GM19438 (cell line): Measurements from ENCODE around the gene GABBR2.
"Not testable (repeated sequence)": the region's sequence is repeated elsewhere in the genome, so short reads cannot be mapped to it uniquely, and the experiment has no call there.

ENCODE experiments used
- ATAC-seq: cut with Tn5 transposase; IDR thresholded peaks from one replicate; pipeline ENCODE4 v1.9.1; 2021; ENCODE audit warnings: low read depth; ENCODE audit not compliant: unreplicated experiment

Gene GABBR2

DNA sequence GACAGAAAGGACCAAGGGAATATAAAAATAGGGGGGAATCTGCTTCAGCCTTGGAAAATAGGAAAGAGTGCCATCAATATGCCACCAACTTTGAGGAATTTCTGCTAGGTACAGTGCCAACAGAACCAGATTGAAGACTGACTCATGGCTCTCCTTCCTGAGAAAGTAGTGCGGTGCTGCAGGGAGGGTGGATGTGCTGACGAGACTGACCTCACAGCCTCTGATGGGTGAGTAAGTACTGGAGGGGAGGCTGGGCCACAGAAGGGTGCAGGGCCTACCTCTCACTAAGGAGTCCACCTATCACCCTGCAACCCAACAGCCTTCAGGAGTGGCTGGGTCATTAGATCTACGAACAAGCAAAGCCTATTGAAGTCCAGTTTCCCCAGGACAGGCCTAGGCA is 187.6 kb downstream of the GABBR2 start:
- ATAC-seq, result no peak

DNA sequence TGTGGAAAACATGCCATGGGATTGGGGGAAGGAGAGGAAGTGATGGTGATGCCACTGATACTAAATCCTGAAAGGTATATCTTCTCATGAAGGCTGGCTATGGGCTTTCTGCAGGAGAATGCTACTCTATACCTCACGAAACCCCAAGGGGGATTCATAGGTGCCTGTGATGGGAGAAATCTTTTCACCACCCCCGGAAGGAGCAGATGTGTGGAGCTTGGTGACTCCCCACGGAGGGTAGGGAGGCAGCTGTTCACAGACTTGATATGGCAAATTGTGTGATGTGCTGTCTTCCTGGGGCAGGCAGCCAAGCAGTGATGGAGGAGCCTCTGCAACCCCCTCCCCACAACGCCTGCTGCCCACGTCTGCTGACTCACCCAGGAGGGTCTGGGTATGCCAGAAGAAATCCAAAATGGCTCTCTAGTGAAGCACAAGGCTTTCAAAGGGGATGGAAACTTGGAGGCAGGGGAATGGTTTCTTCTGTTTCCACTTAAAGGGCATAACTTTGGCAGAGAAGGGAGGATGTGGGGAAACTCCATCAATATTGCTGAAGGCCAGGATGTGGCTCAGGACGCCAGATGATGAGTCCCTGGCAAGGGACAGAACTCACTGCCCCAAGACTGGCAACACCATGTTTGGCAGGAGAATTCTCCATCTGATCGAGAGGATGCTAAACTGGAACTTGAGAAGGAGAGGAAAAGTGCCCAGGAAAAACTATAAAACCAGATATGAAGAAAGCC is 188.3 kb downstream of the GABBR2 start:
- no peak for ATAC-seq

GRCh38 chr9:98519641-98520040 is 189.1 kb downstream of the GABBR2 start:
- no peak for ATAC-seq

DNA sequence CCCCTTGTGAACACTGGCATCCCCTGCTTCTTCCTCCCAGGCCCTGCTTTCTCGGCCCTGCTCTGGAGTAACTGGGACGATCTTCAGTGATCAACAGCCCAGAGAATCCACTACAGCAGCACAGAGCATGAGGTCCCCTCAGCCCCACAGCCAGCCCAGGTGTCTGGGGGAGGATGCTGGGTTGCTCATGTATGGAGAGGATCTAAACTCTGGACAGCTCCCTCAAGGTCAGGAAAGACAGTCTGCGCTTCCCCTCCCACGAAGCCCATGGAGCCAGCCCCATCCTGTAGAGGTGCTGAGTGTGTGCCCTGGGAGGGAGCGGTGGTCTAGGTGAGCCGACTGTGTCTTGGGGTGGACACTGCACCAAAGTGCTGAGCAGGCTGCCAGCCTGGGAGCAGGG is 190.2 kb downstream of the GABBR2 start:
- ATAC-seq, result no peak

GRCh38 chr9:98517761-98518160 is 191.0 kb downstream of the GABBR2 start:
- ATAC-seq, result no peak

DNA sequence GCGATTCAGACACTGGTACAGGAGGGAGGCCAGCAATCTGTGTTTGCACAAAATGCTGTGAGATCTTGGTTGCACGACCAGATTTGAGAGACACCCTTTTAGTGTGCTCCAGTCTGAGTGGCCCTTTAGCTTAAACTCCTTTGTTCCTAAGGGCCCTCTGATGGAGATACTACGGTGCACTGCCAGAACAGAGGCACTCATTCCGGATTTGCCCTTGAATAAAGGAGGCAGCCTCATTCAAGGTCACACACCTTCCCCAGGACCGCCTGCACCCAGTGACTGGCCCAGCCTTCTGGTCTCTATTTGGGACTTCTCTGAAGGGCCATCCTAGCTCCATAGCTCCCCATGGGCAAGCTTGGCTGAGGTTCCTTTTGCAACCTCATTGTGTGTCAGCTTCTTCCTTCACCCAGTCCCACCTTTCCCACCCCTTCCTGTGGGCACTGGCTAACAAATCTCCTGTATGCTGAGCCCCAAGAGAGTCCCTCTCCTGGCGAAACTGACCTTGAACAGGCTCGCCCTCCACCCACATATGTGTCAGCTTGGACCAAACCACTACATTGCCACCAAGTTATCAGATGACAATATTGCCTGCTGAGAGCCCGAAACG is 191.7 kb downstream of the GABBR2 start:
- ATAC-seq, result no peak

DNA sequence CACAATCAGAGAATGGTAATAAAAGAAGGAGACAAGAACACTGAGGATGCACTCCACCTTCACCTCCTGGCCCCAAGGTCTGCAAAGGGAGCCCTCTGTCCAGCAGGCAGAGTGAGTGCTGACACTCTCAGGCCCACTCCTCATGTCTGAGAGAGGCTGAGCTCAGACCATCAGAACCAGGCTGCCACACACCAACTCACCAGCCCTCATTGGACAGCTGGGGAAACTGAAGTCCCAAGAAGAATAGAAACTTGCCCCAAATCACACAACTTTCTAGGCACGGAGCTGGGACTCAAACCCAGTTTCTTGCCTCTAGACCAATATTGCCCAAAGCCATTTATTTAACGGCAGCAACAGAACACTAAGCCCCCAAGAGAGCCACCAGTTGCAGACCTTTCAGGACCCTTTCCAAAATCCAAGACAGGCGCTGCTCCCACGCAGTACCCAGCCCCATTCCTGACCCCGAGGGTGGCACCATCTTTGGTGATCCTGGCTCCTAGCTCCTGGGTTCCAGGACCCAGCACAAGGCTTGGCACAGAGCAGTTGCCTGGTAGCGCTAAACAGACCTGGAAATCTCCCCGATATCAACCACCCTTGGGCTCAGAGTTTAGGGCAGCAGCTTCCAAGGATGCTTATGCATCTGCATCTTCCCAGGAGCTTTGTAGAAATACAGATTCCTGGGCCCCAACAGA is 192.4 kb downstream of the GABBR2 start:
- no peak for ATAC-seq

GRCh38 chr9:98515506-98516204 is 193.1 kb downstream of the GABBR2 start:
- ATAC-seq, result no peak

- ATAC-seq, result no peak
Observed at GRCh38 chr9:98514841-98515240, 193.9 kb downstream of the GABBR2 start.

GRCh38 chr9:98508217-98508919 is 200.4 kb downstream of the GABBR2 start:
- ATAC-seq, result not testable (repeated sequence)

DNA sequence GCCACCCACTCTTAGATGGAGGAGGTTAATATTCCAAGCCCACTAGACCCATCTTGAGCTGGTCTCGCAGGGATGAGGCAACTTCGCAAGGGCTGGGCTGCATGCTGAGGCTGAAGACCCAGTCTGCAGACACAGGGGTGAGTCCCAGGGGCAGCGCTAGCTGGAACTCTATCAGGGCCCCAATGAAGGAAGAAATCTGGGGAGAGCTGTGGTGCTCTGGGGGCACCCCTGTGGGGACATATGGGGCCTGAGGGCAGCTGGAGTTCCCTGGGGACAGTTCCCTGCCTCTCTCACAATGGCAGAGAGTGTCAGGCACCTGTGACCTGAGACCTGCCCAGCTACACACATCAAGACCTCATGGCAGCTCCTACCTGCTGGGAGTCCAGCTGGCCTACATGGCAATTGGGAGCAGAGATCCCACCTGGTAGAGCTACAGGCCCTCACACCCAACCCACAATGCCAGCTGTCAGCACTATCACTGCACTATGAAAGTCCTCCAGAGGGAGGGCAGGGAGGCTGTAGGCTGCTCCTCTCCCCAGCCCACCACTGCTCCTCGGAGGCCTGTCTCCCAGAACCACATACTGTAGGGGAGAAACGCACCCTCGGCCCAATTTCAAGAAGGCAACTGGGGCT is 202.2 kb downstream of the GABBR2 start:
- ATAC-seq, result no peak

DNA sequence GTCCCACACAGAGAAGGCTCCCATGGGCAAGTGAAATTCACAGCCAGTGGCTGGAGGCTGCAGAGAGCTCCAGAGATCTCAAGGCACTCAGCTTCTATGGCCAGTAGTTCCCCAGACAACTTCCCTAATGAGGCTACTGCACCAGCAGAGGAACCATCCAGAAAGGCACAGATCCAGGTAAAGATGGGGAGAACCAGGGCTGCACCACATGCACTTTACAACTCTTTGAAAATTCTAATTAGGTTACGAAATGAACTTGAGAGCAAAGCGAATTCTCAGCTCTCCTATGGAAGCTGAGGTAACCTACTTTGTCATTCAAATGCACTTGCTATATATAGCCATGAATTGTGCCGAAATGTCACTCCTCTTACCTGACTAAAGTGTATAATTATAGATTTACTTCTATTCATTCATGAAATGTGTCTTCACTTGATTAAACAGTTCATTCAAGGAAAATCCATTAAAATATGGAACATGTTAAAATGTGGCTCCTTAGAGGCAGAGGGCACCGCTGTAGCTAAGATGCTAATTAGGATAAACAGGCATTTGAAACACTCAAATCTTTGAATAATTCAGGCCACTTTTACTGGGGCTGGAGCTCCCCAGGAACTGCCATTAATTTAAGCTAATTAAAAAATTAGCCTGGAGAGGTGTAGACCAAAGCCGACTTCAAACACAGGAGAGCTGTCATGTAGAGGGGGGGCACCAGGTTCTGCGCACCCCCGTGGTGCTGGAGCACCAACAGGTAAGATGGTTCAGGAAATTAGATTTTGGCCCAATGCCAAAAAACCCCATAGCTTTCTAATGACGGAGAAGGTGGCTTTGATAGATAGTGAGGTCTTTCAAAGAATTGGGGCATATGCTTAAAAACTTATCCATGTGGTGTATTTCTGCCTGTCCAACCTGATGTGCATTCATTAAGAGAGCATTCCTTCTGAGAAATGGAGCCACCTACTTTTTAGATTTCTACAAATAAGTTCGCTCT is 204.1 kb downstream of the GABBR2 start:
- ATAC-seq, result no peak

- no peak for ATAC-seq
Observed at GRCh38 chr9:98503867-98504266, 204.9 kb downstream of the GABBR2 start.

- no peak for ATAC-seq
Observed at GRCh38 chr9:98502976-98503325, 205.8 kb downstream of the GABBR2 start.

DNA sequence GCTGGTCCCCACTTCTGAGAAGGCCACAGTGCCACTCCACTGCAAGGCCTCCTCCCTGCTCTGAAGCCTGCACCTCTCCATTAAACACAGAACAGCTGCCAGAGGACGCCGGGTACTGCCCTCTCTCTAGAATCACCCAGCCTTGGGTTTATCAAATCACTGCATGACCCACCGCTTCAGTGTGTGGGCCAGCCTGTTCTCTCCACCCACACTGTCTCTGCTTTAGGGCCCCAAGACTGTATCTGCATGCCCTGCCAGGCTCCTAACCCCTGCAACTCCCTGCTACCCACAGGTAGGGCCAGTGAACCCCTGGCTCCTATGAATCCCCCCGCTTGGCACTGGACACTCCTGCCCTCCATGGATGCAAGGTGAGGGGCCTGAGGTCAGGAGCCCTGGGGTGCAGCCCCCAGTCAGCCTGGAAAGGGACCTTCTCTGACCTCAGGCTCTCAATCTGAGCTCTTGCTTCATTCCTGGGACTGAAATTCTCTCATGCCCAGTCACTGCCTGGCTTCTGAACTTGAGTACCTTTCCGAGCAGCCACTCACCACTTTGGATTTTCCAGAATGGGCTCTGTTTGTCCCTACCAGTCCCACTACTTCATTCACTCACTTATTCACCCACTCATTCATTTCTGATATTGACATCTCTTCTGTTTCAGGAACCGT is 206.3 kb downstream of the GABBR2 start:
- ATAC-seq, result no peak

- no peak for ATAC-seq
Observed at GRCh38 chr9:98501819-98502218, 206.9 kb downstream of the GABBR2 start.

DNA sequence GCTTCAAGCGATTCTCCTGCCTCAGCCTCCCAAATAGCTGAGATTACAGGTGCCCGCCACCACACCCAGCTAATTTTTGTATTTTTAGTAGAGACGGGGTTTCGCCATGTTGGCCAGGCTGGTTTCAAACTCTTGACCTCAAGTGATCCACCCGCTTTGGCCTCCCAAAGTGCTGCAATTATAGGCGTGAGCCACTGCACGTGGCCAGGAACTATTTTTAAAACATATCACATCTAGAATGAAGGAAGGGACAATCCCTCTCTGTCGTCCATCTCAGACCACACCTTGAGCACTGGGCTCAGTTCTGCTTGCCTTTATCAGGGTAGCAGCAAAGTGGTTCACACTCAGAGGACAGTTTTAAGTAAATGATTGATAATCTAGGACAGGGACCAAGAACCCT is 207.5 kb downstream of the GABBR2 start:
- not testable (repeated sequence) for ATAC-seq

DNA sequence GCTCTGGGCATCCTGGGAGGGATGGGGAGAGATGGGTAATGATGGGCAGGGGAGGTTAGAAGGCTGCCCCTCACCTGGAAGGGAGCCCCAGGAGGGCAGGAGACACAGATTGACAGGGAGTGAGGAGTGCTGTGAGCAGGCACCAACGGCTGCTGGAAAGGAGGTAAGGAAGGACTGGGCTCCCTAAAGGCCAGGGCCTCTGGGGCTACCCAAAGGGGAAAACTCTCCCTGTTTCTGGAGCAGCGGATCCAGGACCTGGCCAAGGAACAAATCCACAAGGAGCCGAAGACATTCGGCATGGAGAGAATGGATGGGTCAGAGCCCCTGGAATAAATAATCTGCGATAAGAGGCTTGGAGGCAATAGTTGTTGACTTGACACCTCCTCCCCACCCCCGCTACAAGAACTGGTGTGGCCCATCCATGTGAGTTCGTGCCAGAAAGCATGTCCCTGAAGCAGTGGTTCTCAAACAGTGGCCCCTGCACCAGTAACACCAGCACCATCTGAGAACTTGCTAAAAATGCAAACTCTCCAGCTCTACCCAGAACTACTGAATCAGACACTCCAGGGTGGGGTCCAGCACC is 208.3 kb downstream of the GABBR2 start:
- ATAC-seq, result no peak
